Measurements from ENCODE around the gene SCN9A. TPM values are rescaled to one million over a fixed set of nuclear protein-coding genes. Genes with fewer than 3 reads are reported as not detected.

The SCN9A gene
- total RNA-seq, 2 experiments from 2014 or later = not detected

GRCh38 chr2:166382448-166382847 is 6.7 kb upstream of the SCN9A start:
- ChIA-PET CTCF (ENCODE audit: unreplicated experiment) (no interaction called here), POLR2A (interaction anchor here (1.2 kb wide), 1 partner anchor 35 kb away, joined by 4 read pairs; no protein-coding TSS in a partner anchor)
- intact Hi-C loops (cut with micrococcal nuclease; ENCODE audit: unreplicated experiment) = no loop called here
- Histone ChIP-seq H4K20me1 (ENCODE audit: insufficient read depth, low read length) (no peaks in the 10 kb centered on the region), H3K27ac (ENCODE audit: low read depth, low read length, poor library complexity, severe bottlenecking) (no peak overlapping the region), H3K4me1 (ENCODE audit: insufficient read depth, low read length, poor library complexity, severe bottlenecking) (no peaks in the 10 kb centered on the region), H3K9me2 (ENCODE audit: insufficient read depth, low read length) (no peaks in the 10 kb centered on the region), H3K79me2 (ENCODE audit: insufficient read depth, low read depth, low read length) (no peaks in the 10 kb centered on the region), H3K9me3 (ENCODE audit: low read length) (no peaks in the 10 kb centered on the region), H3K36me3 (ENCODE audit: insufficient read depth, low read length) (no peaks in the 10 kb centered on the region), H2AFZ (ENCODE audit: low read length) (no peak overlapping the region), H3K4me2 (ENCODE audit: low read length) (no peak overlapping the region), H3K4me3 (ENCODE audit: low read depth, low read length, poor library complexity, severe bottlenecking) (no peak overlapping the region)
- BruUV-seq (replicated peaks) = no TSS peak
- TF ChIP-seq CTCF (conservative IDR thresholded peaks at IDR 0.05; ENCODE audit: low read length) = no peak
- TF ChIP-seq EZH2phosphoT487 (IDR thresholded peaks at IDR 0.05; ENCODE audit: borderline replicate concordance, low read depth, low read length) = no peak
- DNase-seq (ENCODE audit: low spot score) = no peak

- no TSS peak for BruUV-seq (replicated peaks)
- no peaks in the 10 kb centered on the region for H4K20me1 ChIP-seq (ENCODE audit: insufficient read depth, low read length)
- H3K79me2 ChIP-seq (ENCODE audit: insufficient read depth, low read depth, low read length) = no peaks in the 10 kb centered on the region
- no peak overlapping the region for H2AFZ ChIP-seq (ENCODE audit: low read length)
- ChIA-PET CTCF (ENCODE audit: unreplicated experiment) (no interaction called here), POLR2A (no interaction called here)
- H3K27ac ChIP-seq (ENCODE audit: low read depth, low read length, poor library complexity, severe bottlenecking) = no peak overlapping the region
- intact Hi-C loops (cut with micrococcal nuclease; ENCODE audit: unreplicated experiment) = no loop called here
- H3K4me1 ChIP-seq (ENCODE audit: insufficient read depth, low read length, poor library complexity, severe bottlenecking) = no peaks in the 10 kb centered on the region
- TF ChIP-seq CTCF (conservative IDR thresholded peaks at IDR 0.05; ENCODE audit: low read length) (no peak), EZH2phosphoT487 (IDR thresholded peaks at IDR 0.05; ENCODE audit: borderline replicate concordance, low read depth, low read length) (no peak)
- no peaks in the 10 kb centered on the region for H3K9me3 ChIP-seq (ENCODE audit: low read length)
- H3K36me3 ChIP-seq (ENCODE audit: insufficient read depth, low read length) = no peaks in the 10 kb centered on the region
- no peak for DNase-seq (ENCODE audit: low spot score)
- H3K4me3 ChIP-seq (ENCODE audit: low read depth, low read length, poor library complexity, severe bottlenecking) = no peak overlapping the region
- no peaks in the 10 kb centered on the region for H3K9me2 ChIP-seq (ENCODE audit: insufficient read depth, low read length)
- H3K4me2 ChIP-seq (ENCODE audit: low read length) = no peak overlapping the region
These were observed 4.9 kb upstream of the SCN9A start for GRCh38 chr2:166380615-166381014.

GRCh38 chr2:166376873-166377272 is 1.1 kb upstream of the SCN9A start:
- no peak overlapping the region for H3K4me3 ChIP-seq (ENCODE audit: low read depth, low read length, poor library complexity, severe bottlenecking)
- H3K4me1 ChIP-seq (ENCODE audit: insufficient read depth, low read length, poor library complexity, severe bottlenecking) = no peaks in the 10 kb centered on the region
- H4K20me1 ChIP-seq (ENCODE audit: insufficient read depth, low read length) = no peaks in the 10 kb centered on the region
- no peak for DNase-seq (ENCODE audit: low spot score)
- H3K36me3 ChIP-seq (ENCODE audit: insufficient read depth, low read length) = no peaks in the 10 kb centered on the region
- BruUV-seq (replicated peaks) = no TSS peak
- ChIA-PET CTCF (ENCODE audit: unreplicated experiment) (no interaction called here), POLR2A (interaction anchor here (0.6 kb wide), 1 partner anchor 9 kb away, joined by 3 read pairs; no protein-coding TSS in a partner anchor)
- no peak overlapping the region for H3K4me2 ChIP-seq (ENCODE audit: low read length)
- TF ChIP-seq CTCF (conservative IDR thresholded peaks at IDR 0.05; ENCODE audit: low read length) (no peak), EZH2phosphoT487 (IDR thresholded peaks at IDR 0.05; ENCODE audit: borderline replicate concordance, low read depth, low read length) (no peak)
- no peak overlapping the region for H3K27ac ChIP-seq (ENCODE audit: low read depth, low read length, poor library complexity, severe bottlenecking)
- no peaks in the 10 kb centered on the region for H3K79me2 ChIP-seq (ENCODE audit: insufficient read depth, low read depth, low read length)
- intact Hi-C loops (cut with micrococcal nuclease; ENCODE audit: unreplicated experiment) = no loop called here
- H2AFZ ChIP-seq (ENCODE audit: low read length) = no peak overlapping the region
- H3K9me2 ChIP-seq (ENCODE audit: insufficient read depth, low read length) = no peaks in the 10 kb centered on the region
- no peaks in the 10 kb centered on the region for H3K9me3 ChIP-seq (ENCODE audit: low read length)

All from OCI-LY7 (cell line).